Measurements from ENCODE around the gene NUP133.
"Not testable (repeated sequence)": the region's sequence is repeated elsewhere in the genome, so short reads cannot be mapped to it uniquely, and the experiment has no call there.

Gene NUP133

DNA sequence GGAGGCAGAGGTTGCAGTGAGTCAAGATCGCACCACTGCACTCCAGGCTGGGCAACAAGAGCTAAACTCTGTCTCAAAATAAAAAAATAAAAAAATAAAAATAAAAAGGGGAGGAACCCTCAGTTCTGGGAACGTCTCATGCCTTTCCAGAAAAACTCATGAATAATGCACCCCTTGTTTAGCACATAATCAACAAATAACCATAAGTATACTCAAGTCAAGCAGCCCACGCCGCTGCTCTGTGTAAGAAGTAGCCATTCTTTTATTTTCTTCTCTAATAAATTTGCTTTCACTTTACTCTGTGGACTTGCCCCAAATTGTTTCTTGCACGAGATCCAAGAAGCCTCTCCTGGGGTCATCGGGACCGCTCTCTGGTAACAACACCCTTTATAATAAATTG lies 59.8 kb downstream of the NUP133 start:
- DNase-seq, result no peak

DNA sequence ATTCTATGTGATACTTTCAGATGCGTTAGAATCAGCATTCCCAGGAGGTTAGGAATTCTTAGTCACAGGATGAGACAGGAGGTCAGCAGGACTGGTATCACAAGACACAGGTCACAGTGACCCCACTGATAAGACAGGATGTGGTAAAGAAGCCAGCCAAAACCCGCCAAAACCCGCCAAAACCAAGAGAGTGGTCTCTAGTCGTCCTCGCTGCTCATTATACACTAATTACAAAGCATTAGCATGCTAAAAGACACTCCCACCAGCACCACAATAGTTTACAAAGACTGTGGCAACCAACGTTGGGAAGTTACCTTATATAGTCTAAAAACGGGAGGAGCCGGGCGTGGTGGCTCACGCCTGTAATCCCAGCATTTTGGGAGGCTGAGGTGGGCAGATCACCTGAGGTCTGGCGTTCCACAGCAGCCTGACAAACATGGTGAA lies 60.3 kb downstream of the NUP133 start:
- no peak for DNase-seq

DNA sequence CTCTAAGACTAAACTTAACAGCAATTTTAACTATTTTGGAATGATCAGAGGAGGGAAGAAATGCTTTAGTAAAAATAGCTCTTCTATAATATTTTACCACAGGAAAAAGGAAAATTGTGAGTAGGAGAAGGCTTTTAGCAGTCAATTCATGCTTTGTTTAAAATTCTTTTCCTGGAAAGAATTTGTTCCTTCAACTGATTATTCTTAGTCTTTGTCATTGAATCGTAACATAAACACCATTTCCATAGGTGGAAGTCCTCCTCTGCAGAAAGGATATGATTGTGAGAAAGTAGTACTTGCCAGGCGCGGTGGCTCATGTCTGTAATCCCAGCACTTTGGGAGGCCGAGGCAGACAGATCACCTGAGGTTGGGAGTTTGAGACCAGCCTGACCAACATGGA lies 62.3 kb downstream of the NUP133 start:
- DNase-seq, result no peak

DNA sequence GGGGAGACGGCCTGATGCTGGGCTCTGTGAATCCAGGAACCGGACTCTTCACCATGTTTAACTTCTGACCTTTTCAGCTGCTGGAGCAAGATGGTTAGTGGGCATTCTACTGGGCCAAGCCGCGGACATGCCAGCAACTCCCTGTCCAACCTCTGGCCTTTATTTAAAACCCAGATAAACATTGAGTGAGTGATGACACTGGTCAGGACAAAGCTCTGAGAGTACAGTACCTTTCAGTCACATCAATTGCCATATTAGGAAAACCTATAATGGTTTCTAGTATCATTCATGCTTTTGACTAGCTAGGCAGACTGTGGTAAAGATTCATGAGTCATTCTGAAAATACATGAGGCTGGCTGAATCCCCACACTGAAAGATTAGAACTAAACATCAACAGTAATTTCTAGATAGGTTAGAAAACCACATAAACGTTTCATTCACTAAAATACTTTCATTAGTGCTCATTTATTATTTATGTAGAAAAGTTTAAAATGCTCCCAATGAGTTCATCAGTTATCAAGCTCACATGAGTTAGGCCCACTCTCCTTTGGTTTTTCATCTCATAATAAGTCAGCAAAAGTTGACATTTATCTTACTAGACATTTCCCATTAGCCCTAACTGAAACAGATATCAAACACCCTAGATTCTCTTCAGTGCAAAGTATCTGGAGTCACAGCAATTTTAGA lies 67.1 kb downstream of the NUP133 start:
- no peak for DNase-seq

DNA sequence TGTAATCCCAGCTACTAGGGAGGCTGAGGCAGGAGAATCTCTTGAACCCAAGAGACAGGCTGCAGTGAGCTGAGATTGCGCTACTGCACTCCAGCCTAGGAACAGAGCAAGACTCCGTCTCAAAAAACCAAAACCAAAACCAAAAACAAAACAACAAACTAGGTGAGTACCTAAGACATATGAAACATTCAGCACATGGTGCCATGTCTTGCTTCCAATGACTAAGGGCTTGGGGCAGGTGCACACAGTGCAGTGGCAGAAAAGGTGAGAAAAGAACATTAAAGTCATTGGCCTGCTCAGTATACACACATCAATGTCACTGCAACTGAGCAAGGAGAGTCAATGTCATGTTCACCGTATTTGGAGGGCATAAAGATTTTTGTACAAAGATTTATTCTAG lies 70.1 kb downstream of the NUP133 start:
- DNase-seq, result no peak

DNA sequence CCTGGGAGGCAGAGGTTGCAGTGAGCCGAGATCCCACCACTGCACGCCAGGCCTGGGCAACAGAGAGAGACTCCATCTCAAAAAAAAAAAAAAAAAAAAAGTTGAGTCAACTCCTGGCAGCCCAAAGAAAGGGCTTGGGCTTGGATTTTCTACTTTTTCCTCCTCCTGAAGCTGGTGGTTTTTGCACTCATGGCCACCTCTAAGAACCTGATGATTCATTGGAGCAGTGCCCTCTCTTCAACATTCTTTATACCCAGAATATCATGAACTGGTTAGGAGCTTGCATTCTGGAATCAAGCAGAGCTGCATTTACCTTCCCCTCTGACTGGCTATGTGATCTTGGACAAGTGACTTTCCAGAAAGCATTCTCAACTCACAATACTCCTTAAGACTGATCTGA lies 70.7 kb downstream of the NUP133 start:
- DNase-seq, result no peak

DNA sequence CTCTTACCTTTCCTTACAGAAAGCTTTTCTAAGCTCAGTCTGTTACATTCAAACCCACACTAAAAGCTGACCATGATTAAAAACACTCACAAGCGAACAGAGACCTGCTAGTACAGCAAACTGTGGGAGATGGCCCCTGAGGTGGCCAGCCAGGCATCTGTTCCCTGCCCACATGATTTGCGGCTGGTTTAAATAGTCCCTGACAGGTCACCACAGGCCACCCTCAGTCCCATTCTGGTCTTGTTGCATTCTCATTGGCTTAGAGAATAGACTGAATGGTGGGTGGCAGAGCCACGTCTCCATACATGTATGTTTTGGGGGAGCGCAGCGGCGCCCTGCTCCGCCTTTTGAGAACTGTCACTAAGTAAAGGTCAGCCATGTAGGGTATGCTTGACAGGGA lies 71.9 kb downstream of the NUP133 start:
- DNase-seq, result no peak

DNA sequence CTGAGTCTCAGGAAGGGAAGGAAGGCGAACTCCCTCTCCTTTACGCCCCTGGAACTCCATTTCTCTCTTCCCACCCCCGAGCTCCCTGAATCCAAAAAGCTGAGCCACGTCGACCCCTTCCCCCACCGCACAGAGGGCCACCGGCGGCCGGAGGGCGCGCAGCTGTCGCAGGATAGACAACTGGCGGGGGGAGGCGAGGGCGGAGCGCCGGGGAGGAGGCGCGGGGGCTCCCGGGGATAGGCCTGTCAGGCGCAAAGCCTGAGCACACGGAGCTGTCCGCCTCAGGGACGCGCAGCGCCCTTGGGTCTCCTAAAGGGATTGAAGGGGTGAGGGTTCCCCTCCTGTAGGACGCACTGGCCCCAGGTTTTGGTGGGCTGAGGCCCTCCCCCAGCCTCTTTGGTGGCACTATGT lies 73.5 kb downstream of the NUP133 start:
- DNase-seq, result no peak

DNA sequence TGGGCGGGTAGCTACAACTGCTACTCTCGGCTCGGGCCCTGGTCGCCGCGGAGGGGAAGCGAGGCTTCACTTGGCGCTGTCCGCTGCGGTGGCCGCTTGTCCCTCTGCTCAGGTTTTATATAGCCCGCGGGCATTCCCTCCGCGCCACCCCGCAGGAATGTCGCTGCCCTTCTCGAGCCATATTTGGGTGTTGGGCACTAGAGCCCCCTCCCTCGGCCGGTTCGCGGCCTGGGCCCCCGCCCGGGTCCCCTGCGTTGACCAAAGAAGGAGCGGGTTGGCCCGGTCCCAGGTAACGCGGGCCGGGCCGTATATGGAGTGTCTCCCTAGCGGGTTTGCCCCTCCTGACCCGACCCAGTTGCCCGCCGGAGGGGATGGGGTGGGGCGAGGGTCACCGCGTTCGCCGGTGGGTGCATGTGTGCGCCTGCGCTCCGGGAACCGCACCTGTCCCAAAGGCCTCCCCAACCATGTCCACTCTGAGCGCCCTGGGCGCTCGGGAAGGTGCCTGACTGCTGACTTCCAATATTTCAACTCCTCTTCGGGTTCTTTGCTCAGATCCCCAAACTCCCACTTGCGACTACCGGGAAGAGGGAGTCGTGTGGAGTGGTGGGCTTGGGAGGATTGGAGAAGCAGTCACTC lies 74.0 kb downstream of the NUP133 start, which contains the start of gene ACTA1:
Gene ACTA1 (minus strand): TSS at position 90 of the 636 bp plus-strand sequence. CDS start 979 bp downstream, outside the sequence.
- no peak for DNase-seq

DNA sequence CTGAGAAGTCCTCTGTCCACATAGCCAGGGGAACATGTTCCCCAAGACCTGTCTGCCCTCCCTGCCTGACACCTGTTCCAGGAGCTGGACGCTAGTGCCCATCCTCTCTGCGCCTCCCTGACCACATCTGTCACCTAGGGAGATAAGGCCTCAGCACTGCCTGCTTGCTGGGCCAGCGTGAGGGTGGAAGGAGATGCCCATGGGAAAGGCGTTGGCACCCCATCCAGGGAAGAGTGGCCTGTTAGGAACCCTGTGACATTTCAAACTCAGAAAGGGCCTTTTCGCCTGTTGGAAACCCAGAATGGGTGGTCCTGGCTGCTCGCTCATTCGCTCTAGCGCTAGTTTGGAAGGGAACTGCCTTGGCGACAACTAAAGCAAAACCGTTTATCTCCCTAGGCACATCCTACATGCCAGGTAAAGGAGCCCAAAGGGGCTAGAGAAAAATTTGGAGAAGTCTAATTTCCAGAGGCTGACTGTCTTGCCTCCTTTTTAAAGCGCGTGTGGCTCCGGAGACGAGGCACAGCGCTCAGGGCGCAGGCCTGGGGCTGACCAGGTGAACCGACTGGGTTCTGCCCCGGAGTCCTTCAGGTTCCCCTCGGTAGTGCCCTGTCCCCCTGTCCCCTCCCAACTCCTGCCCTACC lies 74.7 kb downstream of the NUP133 start:
- DNase-seq, result no peak

DNA sequence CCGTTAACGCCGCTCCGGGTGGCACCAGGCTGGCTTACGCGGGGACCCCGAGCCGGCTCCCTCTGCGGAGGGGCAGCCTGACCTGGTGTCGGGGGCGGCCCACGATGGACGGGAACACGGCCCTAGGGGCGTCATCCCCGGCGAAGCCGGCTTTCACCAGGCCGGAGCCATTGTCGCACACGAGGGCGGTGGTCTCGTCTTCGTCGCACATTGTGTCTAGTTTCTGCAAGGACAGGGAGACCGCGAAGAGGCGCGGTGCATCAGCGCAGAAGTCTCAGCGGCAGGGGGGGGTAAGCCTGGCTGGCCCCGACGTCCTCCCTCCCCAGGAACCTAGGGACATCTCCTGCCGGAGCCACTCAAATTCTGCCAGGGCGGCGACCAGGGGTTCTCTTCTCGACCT lies 75.2 kb downstream of the NUP133 start:
- no peak for DNase-seq

DNA sequence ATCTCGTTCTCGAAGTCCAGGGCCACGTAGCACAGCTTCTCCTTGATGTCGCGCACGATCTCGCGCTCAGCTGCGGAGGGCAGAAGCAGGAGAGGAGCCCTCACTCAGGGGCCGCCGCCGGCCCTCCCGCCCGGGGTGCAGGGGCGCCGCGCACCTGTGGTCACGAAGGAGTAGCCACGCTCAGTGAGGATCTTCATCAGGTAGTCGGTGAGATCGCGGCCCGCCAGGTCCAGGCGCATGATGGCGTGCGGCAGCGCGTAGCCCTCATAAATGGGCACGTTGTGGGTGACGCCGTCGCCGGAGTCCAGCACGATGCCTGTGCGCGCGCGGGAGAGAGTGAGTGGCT lies 76.1 kb downstream of the NUP133 start:
- DNase-seq, result no peak

DNA sequence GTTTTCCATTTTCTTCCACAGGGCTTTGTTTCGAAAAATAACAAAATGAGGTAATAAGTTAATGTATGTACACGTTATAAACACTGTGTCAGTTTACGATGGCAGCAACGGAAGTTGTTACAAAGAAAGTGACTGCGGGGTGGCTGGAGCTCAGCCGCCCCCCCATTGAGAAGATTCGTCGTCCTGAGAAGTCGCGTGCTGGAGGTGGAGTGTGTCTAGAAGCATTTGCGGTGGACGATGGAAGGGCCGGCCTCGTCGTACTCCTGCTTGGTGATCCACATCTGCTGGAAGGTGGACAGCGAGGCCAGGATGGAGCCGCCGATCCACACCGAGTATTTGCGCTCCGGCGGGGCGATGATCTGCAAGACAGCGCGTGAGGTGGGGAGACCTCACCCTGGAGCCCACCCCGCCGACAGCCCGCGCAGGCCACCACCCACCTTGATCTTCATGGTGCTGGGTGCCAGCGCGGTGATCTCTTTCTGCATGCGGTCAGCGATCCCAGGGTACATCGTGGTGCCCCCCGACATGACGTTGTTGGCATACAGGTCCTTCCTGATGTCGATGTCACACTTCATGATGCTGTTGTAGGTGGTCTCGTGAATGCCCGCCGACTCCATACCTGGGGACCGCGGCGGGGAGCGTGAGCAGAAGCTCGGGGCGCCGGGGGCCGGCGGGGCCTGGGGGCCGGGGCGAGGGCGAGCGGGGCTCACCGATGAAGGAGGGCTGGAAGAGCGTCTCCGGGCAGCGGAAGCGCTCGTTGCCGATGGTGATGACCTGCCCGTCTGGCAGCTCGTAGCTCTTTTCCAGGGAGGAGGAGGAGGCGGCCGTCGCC lies 76.6 kb downstream of the NUP133 start:
- DNase-seq, result no peak

DNA sequence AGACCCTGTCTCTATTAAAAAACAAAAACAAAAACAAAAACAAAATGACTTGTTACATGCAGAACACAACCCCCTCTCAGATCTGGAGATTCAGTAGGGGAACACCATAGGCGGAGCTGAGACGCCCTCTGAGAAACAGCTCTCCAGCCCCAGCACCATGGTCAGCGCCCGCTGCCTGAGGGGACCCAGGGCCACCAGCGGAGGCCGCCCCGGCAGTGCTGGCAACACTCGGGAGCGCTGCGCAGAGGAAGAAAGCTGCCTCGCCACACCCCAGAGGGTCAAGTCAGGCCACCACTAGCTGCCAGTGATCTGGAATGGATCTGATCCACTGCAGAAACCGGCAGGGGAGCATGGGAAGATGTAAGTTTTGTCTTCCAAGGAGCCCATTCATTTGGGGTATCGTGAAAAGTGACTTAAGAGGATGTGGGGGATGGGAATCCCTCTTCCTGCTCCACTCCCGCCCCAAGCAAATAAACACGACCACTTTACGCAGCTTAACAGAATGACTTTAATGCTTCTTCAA lies 77.3 kb downstream of the NUP133 start:
- no peak for DNase-seq

DNA sequence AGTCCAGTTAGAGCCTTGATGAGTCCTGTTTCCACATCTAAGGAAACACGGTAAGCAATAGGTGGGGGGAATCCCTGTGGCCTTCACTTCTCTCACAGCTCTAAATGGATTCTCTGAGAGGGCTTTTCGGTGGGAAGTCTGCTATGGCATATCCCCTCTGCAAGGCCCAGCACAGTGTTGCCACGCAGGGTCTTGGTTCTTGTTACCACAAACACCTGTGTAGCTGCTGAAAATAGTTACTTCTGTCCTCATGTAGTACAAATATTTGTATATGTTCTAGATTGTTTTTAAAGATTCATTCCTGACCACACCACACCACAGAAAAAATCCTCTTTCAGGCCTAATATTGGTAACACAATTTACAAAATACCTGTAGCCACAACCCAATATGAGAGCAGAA lies 79.9 kb downstream of the NUP133 start:
- DNase-seq, result no peak

DNA sequence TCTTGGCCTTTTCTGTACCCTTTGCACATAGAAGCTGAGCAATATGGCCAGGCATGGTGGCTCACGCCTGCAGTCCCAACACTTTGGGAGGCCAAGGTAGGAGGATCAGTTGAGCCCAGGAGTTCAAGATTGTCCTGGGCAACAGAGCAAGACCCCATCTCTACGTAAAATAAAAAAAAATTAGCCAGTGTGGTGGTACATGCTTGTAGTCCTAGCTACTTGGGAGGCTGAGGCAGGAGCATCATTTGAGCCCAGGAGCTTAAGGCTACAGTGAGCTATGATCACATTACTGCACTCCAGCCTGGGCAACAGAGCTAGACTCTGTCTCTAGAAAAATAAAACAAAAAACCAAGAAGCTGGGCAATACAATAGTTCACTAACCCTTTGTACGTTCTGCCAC lies 80.6 kb downstream of the NUP133 start:
- no peak for DNase-seq

DNA sequence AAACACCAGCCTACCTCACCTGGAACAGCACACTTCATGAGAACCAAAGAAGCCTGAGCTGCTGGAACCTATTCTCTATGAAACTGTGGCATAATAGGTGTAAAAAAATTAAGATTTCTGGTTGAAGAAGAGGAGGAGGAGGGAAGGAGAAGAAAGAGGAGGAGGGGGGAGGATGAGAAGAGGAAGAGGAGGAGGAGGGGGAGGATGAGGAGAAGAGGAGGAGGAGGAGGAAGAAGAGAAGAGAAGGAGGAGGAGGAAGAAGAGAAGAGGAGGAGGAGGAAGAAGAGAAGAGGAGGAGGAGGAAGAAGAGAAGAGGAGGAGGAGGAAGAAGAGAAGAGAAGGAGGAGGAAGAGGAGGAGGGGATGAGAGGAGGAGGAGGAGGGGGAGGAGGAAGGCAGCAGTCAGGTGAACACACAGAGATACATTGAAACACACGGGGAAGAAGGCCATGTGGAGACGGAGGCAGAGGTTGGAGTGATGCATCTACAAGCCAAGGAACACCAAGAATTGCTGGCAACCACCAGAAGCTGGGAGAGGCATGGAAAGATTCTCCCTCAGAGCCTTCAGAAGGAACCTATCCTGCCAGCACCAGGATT lies 82.5 kb downstream of the NUP133 start:
- no peak for DNase-seq

DNA sequence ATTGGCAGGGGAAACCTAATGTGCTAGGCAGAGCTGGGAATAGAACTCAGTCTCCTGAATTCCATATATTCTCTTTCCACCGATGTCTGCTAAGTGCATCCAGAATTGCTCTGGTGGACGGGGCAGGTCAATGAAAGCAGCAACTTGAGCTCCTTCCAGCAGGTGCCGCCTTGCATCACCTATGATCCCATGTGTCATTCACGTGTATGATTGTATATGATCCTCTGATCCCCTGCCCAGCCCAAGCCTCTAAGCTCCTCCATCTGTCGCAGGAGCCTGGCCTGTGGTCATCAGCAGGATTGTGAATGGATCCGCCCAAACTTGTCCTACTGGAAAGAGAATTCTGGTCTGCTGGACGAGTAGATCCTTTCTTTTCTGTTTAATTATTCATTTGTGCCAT lies 87.4 kb downstream of the NUP133 start:
- no peak for DNase-seq

DNA sequence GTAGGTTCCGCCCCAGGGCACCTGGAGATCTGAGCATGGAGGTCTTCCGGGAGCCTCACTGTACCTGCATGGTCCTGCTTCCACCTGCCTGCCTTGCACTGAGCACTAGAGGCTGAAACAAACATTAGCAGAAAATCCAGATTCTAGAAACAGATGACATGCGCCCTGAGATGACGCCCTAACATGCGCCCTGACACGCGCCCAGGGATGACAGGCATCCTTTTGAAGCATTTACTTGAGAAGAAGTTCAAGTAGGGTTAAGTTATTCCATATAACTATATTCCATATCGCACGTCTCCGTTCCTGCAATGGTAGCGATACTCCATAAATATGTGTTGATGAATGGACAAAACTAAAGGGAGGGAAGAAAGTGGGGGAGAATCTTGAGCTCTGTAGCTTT lies 87.9 kb downstream of the NUP133 start:
- no peak for DNase-seq

DNA sequence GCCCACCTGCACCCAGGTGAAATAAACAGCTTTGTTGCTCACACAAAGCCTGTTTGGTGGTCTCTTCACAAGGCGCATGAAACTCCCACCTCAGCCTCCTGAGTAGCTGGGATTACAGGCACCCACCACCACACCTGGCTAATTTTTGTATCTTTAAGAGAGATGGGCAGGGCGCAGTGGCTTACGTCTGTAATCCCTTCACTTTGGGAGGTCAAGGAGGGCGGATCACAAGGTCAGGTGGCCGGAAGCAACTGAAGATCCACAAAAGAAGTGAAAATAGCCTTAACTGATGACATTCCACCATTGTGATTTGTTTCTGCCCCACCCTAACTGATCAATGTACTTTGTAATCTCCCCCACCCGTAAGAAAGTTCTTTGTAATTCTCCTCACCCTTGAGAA lies 89.6 kb downstream of the NUP133 start:
- DNase-seq, result not testable (repeated sequence)

DNA sequence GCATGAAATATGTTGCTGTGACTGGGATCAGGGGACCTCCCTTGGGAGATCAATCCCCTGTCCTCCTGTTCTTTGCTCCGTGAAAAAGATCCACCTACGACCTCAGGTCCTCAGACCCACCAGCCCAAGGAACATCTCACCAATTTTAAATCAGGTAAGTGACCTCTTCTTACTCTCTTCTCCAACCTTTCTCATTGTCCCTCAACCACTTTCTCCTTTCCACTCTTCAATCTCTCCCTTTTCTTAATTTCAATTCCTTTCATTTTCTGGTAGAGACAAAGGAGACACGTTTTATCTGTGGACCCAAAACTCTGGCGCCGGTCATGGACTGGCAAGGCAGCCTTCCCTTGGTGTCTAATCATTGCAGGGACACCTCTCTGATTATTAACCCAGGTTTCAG lies 95.3 kb downstream of the NUP133 start:
- DNase-seq, result not testable (repeated sequence)

DNA sequence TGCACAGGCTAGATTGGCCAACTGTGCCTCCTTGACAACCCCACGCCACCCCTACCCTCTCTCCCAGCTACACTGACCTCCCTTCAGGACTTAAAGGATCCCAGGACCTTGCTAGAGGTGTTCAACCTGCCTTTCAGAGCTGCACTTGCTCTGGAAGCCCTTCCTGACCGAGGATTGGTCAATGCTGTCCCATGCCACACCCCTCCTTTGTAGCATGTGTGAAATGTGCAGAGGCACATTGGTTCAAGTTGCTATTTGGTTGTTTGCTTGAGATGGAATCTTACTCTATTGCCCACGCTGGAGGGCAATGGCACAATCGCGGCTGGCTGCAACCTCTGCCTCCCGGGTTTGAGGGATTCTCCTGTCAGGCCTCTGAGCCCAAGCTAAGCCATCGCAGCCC lies 96.1 kb downstream of the NUP133 start:
- no peak for DNase-seq
